ENCODE results near the gene LRRC7. TPM values are rescaled to one million over a fixed set of nuclear protein-coding genes. Genes with fewer than 3 reads are reported as not detected.

LRRC7 gene
- total and polyA plus RNA-seq, 2 of the 8 experiments (the other 6 are each of a cell fraction or from before 2014, with no cell fraction given) = 0.03 to 0.17 TPM

DNA sequence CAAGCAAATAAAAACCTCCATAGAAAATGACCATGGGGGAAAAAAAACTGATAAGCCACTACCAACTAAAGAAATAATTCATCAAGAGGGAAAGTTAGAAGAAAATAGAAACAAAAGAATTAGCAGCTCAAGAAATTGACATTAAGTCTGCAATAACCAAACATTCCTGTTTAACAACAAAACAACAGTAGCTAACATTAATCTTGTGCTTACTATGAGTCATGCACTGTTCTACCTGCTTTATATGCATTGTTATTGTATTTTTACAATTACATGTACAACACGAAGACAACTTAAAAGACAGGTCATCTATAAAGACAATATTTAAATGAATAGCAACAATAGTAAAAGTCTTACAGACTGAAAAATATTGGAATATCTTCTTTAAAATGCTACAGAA, 34.4 kb upstream of the LRRC7 start (continued):
- TF ChIP-seq EP300 (IDR thresholded peaks at IDR 0.05; ENCODE audit: borderline replicate concordance in 1 of 2, low read depth in 2 of 2, low read length in 2 of 2) (no peak), TEAD4 (IDR thresholded peaks at IDR 0.05; ENCODE audit: low read depth, low read length) (no peak), MAFK (IDR thresholded peaks at IDR 0.05; ENCODE audit: low read depth, low read length) (no peak), HDAC6 (IDR thresholded peaks at IDR 0.05; ENCODE audit: low read depth, low read length) (no peak)
